T-cell (primary cell): ENCODE measurements around the gene POGZ. TPM values are rescaled to one million over a fixed set of nuclear protein-coding genes. Genes with fewer than 3 reads are reported as not detected.

Experiments
- ATAC-seq, 4 experiments: fragments of 200-7000 bp in 3 of 4; fragments of 150-1000 bp in 1 of 4; cut with Tn5 transposase; replicated peaks in 1 of 4; 1 replicate in 3 of 4; 2 replicates in 1 of 4; pipeline ENCODE4 v1.10.0; 2021; ENCODE audit warnings: moderate library complexity in 3 of 4, mild to moderate bottlenecking in 2 of 4, moderate number of reproducible peaks in 1 of 4
- CTCF ChIA-PET, 2 donors: fragments of 300-600 bp; sonication (Branson Sonifier 250); formaldehyde crosslinking; loops; one replicate each; lab custom pipeline; 2022; ENCODE audit warnings: antibody characterized with exemption in 2 of 2; lab: Charles Lee
- POLR2A ChIA-PET, 2 donors: fragments of 300-600 bp; sonication (Branson Sonifier 250); formaldehyde crosslinking; loops; one replicate each; lab custom pipeline; 2022; ENCODE audit warnings: antibody characterized with exemption in 2 of 2; lab: Charles Lee
- DNase-seq, 35 experiments: peaks; one replicate each; pipeline versions ENCODE4 v3.0.0 to v3.0.0-alpha.2; 2013 to 2023
- H3K27ac ChIP-seq: one replicate; pipeline ENCODE4 v1.5.1; 2013; ENCODE audit warnings: low read length
- H3K27me3 ChIP-seq, 2 experiments: replicated peaks in 1 of 2; 1 replicate in 1 of 2; 2 replicates in 1 of 2; pipeline versions ENCODE4 v1.6.1 to v1.7.0; 2013; ENCODE audit warnings: low read length in 1 of 2, mixed read lengths in 1 of 2; ENCODE audit not compliant: control insufficient read depth in 2 of 2, insufficient read depth in 2 of 2; ENCODE audit errors: extremely low read depth in 1 of 2
- H3K36me3 ChIP-seq, 2 donors: 1 replicate in 1 of 2; 2 replicates in 1 of 2; pipeline versions ENCODE4 v1.6.1 to v1.7.0; 2013; ENCODE audit warnings: low read length in 1 of 2; ENCODE audit not compliant: control insufficient read depth in 2 of 2, insufficient read depth in 1 of 2; ENCODE audit errors: extremely low read depth in 1 of 2
- H3K4me1 ChIP-seq, 2 experiments: 1 replicate in 1 of 2; 2 replicates in 1 of 2; pipeline versions ENCODE4 v1.6.1 to v1.7.0; 2013; ENCODE audit warnings: low read length in 2 of 2, mixed read lengths in 1 of 2; ENCODE audit not compliant: insufficient read depth in 2 of 2, control insufficient read depth in 1 of 2; ENCODE audit errors: extremely low read depth in 1 of 2
- H3K4me3 ChIP-seq, 2 donors: 1 replicate in 1 of 2; 2 replicates in 1 of 2; pipeline versions ENCODE4 v1.5.1 to v1.7.0; 2013; ENCODE audit warnings: mild to moderate bottlenecking in 2 of 2, low read length in 1 of 2, moderate library complexity in 1 of 2; ENCODE audit not compliant: control insufficient read depth in 1 of 2; ENCODE audit errors: extremely low read depth in 1 of 2
- H3K9me3 ChIP-seq: 2 replicates; pipeline ENCODE4 v1.7.0; 2013
- H3K27ac Mint-ChIP-seq, 2 donors: one replicate each; pipeline ENCODE4 v1.8.0; 2020 to 2021; ENCODE audit warnings: mild to moderate bottlenecking in 2 of 2, mixed read lengths in 2 of 2
- H3K27me3 Mint-ChIP-seq, 2 donors: one replicate each; pipeline ENCODE4 v1.8.0; 2021 to 2022; ENCODE audit warnings: mixed read lengths in 2 of 2
- H3K36me3 Mint-ChIP-seq: one replicate; pipeline ENCODE4 v1.8.0; 2021; ENCODE audit warnings: mixed read lengths
- H3K4me1 Mint-ChIP-seq, 3 donors: one replicate each; pipeline ENCODE4 v1.8.0; 2020 to 2022; ENCODE audit warnings: mixed read lengths in 3 of 3, mild to moderate bottlenecking in 1 of 3
- H3K4me3 Mint-ChIP-seq, 3 donors: one replicate each; pipeline ENCODE4 v1.8.0; 2020 to 2022; ENCODE audit warnings: mild to moderate bottlenecking in 3 of 3, mixed read lengths in 3 of 3, moderate library complexity in 3 of 3
- H3K9me3 Mint-ChIP-seq, 3 donors: one replicate each; pipeline ENCODE4 v1.8.0; 2020 to 2022; ENCODE audit warnings: mixed read lengths in 3 of 3
- WGBS: methylation state at CpG from one replicate; pipeline ENCODE4 v1.1.5; 2013; ENCODE audit warnings: missing lambda C conversion rate; ENCODE audit not compliant: insufficient coverage; 5-methylcytosine and 5-hydroxymethylcytosine counted together
- total RNA-seq, 35 experiments: library from RNA in 6 of 35; stranded (reverse) in 6 of 35; fragments of 120-200 nt in 1 of 35; gene quantifications; one replicate each; pipeline versions ENCODE4 v1.2.1 to v1.2.4 and lab custom pipeline; 2013 to 2026

Gene POGZ
- total RNA-seq, 5 donors from 2014 or later (not counting 1 experiment from before 2014, with no cell fraction given): 93.8 to 133 (median 96.7) TPM

GRCh38 chr1:151474745-151475144 is 15.5 kb upstream of the POGZ start:
- H3K9me3 Mint-ChIP-seq: no peaks in the 10 kb centered on the region
- H3K27me3 Mint-ChIP-seq: peaks cover 2 to 5% of the 10 kb centered on the region in 2 donors
- WGBS: no CpG with 5 or more reads among the region's 3 CpGs
- Histone ChIP-seq H3K4me1 (peaks cover 2 to 12% of the 10 kb centered on the region in 2 experiments), H3K9me3 (no peaks in the 10 kb centered on the region), H3K27ac (no peak overlapping the region), H3K4me3 (no peak overlapping the region), H3K36me3 (no peaks in the 10 kb centered on the region), H3K27me3 (peaks cover 0 to 7% of the 10 kb centered on the region in 2 experiments)
- no peaks in the 10 kb centered on the region for H3K36me3 Mint-ChIP-seq
- no peak overlapping the region for H3K4me3 Mint-ChIP-seq
- H3K27ac Mint-ChIP-seq: no peak overlapping the region
- POLR2A ChIA-PET: interaction anchor here (0.5 to 0.8 kb wide), 2 partner anchors 20 to 117 kb away, joined by 5 to 7 read pairs; no protein-coding TSS in a partner anchor
- CTCF ChIA-PET: interaction anchor here in 1 of 2 donors (0.9 kb wide), 1 partner anchor 26 kb away, joined by 3 read pairs; no protein-coding TSS in a partner anchor
- no peak for ATAC-seq
- H3K4me1 Mint-ChIP-seq: peaks cover 8 to 13% (median 8%) of the 10 kb centered on the region in 3 donors
- DNase-seq: no peak

- H3K27ac ChIP-seq: no peak overlapping the region
- Mint-ChIP-seq H3K4me3 (peak overlapping the region; percentile 72 to 79 (median 76)), H3K4me1 (peaks cover 8 to 13% (median 8%) of the 10 kb centered on the region in 3 donors), H3K36me3 (no peaks in the 10 kb centered on the region), H3K9me3 (no peaks in the 10 kb centered on the region), H3K27ac (peak overlapping the region; percentile 32 to 80), H3K27me3 (peaks cover 2 to 5% of the 10 kb centered on the region in 2 donors)
- 8% methylated on average over 22 of the region's 36 CpGs for WGBS
- DNase-seq: peak in 19 of 35 experiments; percentile 1 to 49 (median 10)
- H3K9me3 ChIP-seq: no peaks in the 10 kb centered on the region
- H3K4me1 ChIP-seq: peaks cover 2 to 12% of the 10 kb centered on the region in 2 experiments
- no peaks in the 10 kb centered on the region for H3K36me3 ChIP-seq
- peak overlapping the region; percentile 43 to 69 for H3K4me3 ChIP-seq
- ChIA-PET POLR2A (interaction anchor here in 1 of 2 donors (0.6 kb wide), 1 partner anchor 11 kb away, joined by 3 read pairs; no protein-coding TSS in a partner anchor), CTCF (interaction anchor here in 1 of 2 donors (0.8 to 1.4 kb wide), 3 partner anchors 17 to 29 kb away, joined by 3 to 4 read pairs (median 3); no protein-coding TSS in a partner anchor)
- ATAC-seq: peak in 3 of 4 experiments; percentile 53 to 60 (median 55)
- peaks cover 0 to 9% of the 10 kb centered on the region in 2 experiments for H3K27me3 ChIP-seq
These were observed 13.8 kb upstream of the POGZ start for GRCh38 chr1:151472856-151473731.

- H3K4me3 ChIP-seq: no peak overlapping the region
- peaks cover 0 to under 1% of the 10 kb centered on the region in 2 experiments for H3K4me1 ChIP-seq
- no peaks in the 10 kb centered on the region for H3K9me3 ChIP-seq
- H3K4me3 Mint-ChIP-seq: no peak overlapping the region
- ChIA-PET POLR2A (no interaction called here), CTCF (interaction anchor here in 1 of 2 donors (0.7 to 1.1 kb wide), 2 partner anchors 26 to 110 kb away, joined by 3 read pairs; no protein-coding TSS in a partner anchor)
- no peaks in the 10 kb centered on the region for H3K9me3 Mint-ChIP-seq
- no peak overlapping the region for H3K27ac ChIP-seq
- H3K36me3 ChIP-seq: no peaks in the 10 kb centered on the region
- no CpG with 5 or more reads among the region's 1 CpG for WGBS
- DNase-seq (no peak), ATAC-seq (no peak)
- H3K36me3 Mint-ChIP-seq: no peaks in the 10 kb centered on the region
- peaks cover 0 to 15% of the 10 kb centered on the region in 2 experiments for H3K27me3 ChIP-seq
- no peak overlapping the region for H3K27ac Mint-ChIP-seq
- peaks cover 0 to 4% (median under 1%) of the 10 kb centered on the region in 3 donors for H3K4me1 Mint-ChIP-seq
- H3K27me3 Mint-ChIP-seq: peaks cover 28 to 34% of the 10 kb centered on the region in 2 donors
These were observed 5.7 kb upstream of the POGZ start for GRCh38 chr1:151465026-151465425.

- H3K27me3 ChIP-seq: peaks cover 0 to 7% of the 10 kb centered on the region in 2 experiments
- no peak overlapping the region for H3K4me3 Mint-ChIP-seq
- no peaks in the 10 kb centered on the region for H3K9me3 ChIP-seq
- peaks cover 11 to 17% (median 15%) of the 10 kb centered on the region in 3 donors for H3K4me1 Mint-ChIP-seq
- ChIA-PET POLR2A (interaction anchor here in 1 of 2 donors (0.6 kb wide), 1 partner anchor 22 kb away, joined by 4 read pairs; no protein-coding TSS in a partner anchor), CTCF (interaction anchor here in 1 of 2 donors (0.7 kb wide), 1 partner anchor 435 kb away, joined by 3 read pairs; no protein-coding TSS in a partner anchor)
- H3K4me3 ChIP-seq: no peak overlapping the region
- H3K27ac ChIP-seq: no peak overlapping the region
- no peak overlapping the region for H3K27ac Mint-ChIP-seq
- 89% methylated on average over 3 of the region's 5 CpGs for WGBS
- DNase-seq (no peak), ATAC-seq (no peak)
- H3K36me3 ChIP-seq: no peaks in the 10 kb centered on the region
- no peaks in the 10 kb centered on the region for H3K9me3 Mint-ChIP-seq
- peaks cover 2 to 16% of the 10 kb centered on the region in 2 experiments for H3K4me1 ChIP-seq
- peaks cover 24 to 31% of the 10 kb centered on the region in 2 donors for H3K27me3 Mint-ChIP-seq
- H3K36me3 Mint-ChIP-seq: no peaks in the 10 kb centered on the region
These were observed 2.4 kb upstream of the POGZ start for GRCh38 chr1:151461694-151462093.

- Histone ChIP-seq H3K4me1 (peaks cover 5 to 20% of the 10 kb centered on the region in 2 experiments), H3K27me3 (peaks cover 0 to 4% of the 10 kb centered on the region in 2 experiments), H3K27ac (peak overlapping the region; percentile 88), H3K36me3 (no peaks in the 10 kb centered on the region), H3K9me3 (no peaks in the 10 kb centered on the region), H3K4me3 (peak overlapping the region in 1 of 2 donors; percentile 66)
- ChIA-PET CTCF (interaction anchor here in 1 of 2 donors (1.0 kb wide), 1 partner anchor 13 kb away, joined by 3 read pairs; no protein-coding TSS in a partner anchor), POLR2A (interaction anchor here (0.6 to 0.8 kb wide), 2 partner anchors 9 to 17 kb away, joined by 3 to 4 read pairs; no protein-coding TSS in a partner anchor)
- no peaks in the 10 kb centered on the region for H3K9me3 Mint-ChIP-seq
- peak overlapping the region; percentile 81 to 86 (median 86) for H3K4me3 Mint-ChIP-seq
- peaks cover 39 to 40% (median 39%) of the 10 kb centered on the region in 3 donors for H3K4me1 Mint-ChIP-seq
- WGBS: under 1% methylated on average over 35 of the region's 77 CpGs
- H3K36me3 Mint-ChIP-seq: no peaks in the 10 kb centered on the region
- H3K27ac Mint-ChIP-seq: peak overlapping the region; percentile 83 to 85
- peak in 32 of 35 experiments; percentile 29 to 75 (median 50) for DNase-seq
- H3K27me3 Mint-ChIP-seq: peaks cover 10 to 17% of the 10 kb centered on the region in 2 donors
- peak; percentile 46 to 56 (median 53) for ATAC-seq
These were observed 428 bp downstream of the POGZ start for GRCh38 chr1:151458802-151459330.
